HepG2 (cell line): Measurements from ENCODE around the gene FAM171A2. TPM values are rescaled to one million over a fixed set of nuclear protein-coding genes. Genes with fewer than 3 reads are reported as not detected.

Experiments
- ATF4 ChIP-seq, 2 experiments: fragments of 450-650 bp in 1 of 2; sonication (generic) in 1 of 2; formaldehyde crosslinking; IDR thresholded peaks; 2 replicates each; pipeline versions ENCODE4 v1.5.0 to v1.8.0; 2020 to 2022; ENCODE audit warnings: mild to moderate bottlenecking in 1 of 2, missing genetic modification reagents in 1 of 2
- BRCA1 ChIP-seq: sonication (generic); formaldehyde crosslinking; IDR thresholded peaks from 2 replicates; pipeline ENCODE4 v1.4.0; 2020; ENCODE audit warnings: missing genetic modification reagents
- DZIP1 ChIP-seq: sonication (generic); formaldehyde crosslinking; IDR thresholded peaks from 2 replicates; pipeline ENCODE4 v1.5.0; 2020; ENCODE audit warnings: mild to moderate bottlenecking, missing genetic modification reagents
- EP300 ChIP-seq, 3 experiments: sonication (generic) in 1 of 3; formaldehyde crosslinking in 1 of 3; IDR thresholded peaks; 2 replicates each; pipeline versions ENCODE4 v1.5.1 to v1.6.1; 2011 to 2020; ENCODE audit warnings: low read depth in 2 of 3, low read length in 2 of 3, borderline replicate concordance in 1 of 3, improper control_type of control experiment in 1 of 3, mild to moderate bottlenecking in 1 of 3, missing genetic modification reagents in 1 of 3, moderate library complexity in 1 of 3
- HNRNPLL ChIP-seq: fragments of 200-400 bp; formaldehyde crosslinking; IDR thresholded peaks from 2 replicates; pipeline ENCODE4 v1.6.1; 2017; ENCODE audit warnings: mild to moderate bottlenecking, low read depth, low read length; ENCODE audit not compliant: poor library complexity, severe bottlenecking
- IRX3 ChIP-seq: sonication (generic); formaldehyde crosslinking; IDR thresholded peaks from 2 replicates; pipeline ENCODE4 v1.8.1; 2023; ENCODE audit warnings: mild to moderate bottlenecking, low read depth, missing genetic modification reagents, borderline replicate concordance
- PHB2 ChIP-seq: fragments of 450-650 bp; IDR thresholded peaks from 2 replicates; pipeline ENCODE4 v1.6.1; 2018; ENCODE audit not compliant: partially characterized antibody
- RFX5 ChIP-seq: IDR thresholded peaks from 2 replicates; pipeline ENCODE4 v1.6.1; 2011; ENCODE audit warnings: low read depth, low read length, improper control_type of control experiment
- SMAD3 ChIP-seq: sonication (generic); formaldehyde crosslinking; IDR thresholded peaks from 2 replicates; pipeline ENCODE4 v1.4.0; 2020; ENCODE audit warnings: missing genetic modification reagents
- SMAD9 ChIP-seq: sonication (generic); formaldehyde crosslinking; IDR thresholded peaks from 2 replicates; pipeline ENCODE4 v1.5.1; 2020; ENCODE audit warnings: mild to moderate bottlenecking, missing genetic modification reagents
- XBP1 ChIP-seq: sonication (generic); formaldehyde crosslinking; IDR thresholded peaks from 2 replicates; pipeline ENCODE4 v1.5.0; 2020; ENCODE audit warnings: missing genetic modification reagents
- ZBTB20 ChIP-seq: sonication (generic); formaldehyde crosslinking; IDR thresholded peaks from 2 replicates; pipeline ENCODE4 v1.8.1; 2023; ENCODE audit warnings: missing genetic modification reagents, low read depth, mild to moderate bottlenecking, borderline replicate concordance
- ZKSCAN1 ChIP-seq: fragments of 150-350 bp; IDR thresholded peaks from 2 replicates; pipeline ENCODE4 v1.6.1; 2014; ENCODE audit warnings: low read length
- ZNF317 ChIP-seq: sonication (generic); formaldehyde crosslinking; IDR thresholded peaks from 2 replicates; pipeline ENCODE4 v1.5.0; 2020; ENCODE audit warnings: mild to moderate bottlenecking, missing genetic modification reagents
- ZNF350 ChIP-seq: sonication (generic); formaldehyde crosslinking; IDR thresholded peaks from 2 replicates; pipeline ENCODE4 v1.4.0; 2020; ENCODE audit warnings: mild to moderate bottlenecking, low read depth, missing genetic modification reagents, borderline replicate concordance
- ZNF782 ChIP-seq: sonication (generic); formaldehyde crosslinking; IDR thresholded peaks from 2 replicates; pipeline ENCODE4 v1.4.0; 2020; ENCODE audit warnings: missing genetic modification reagents, mild to moderate bottlenecking, borderline replicate concordance
- polyA plus RNA-seq, 8 experiments: library from polyadenylated mRNA; depleted of rRNA in 3 of 8; stranded (reverse) in 7 of 8; unstranded in 1 of 8; fragments of >200 nt; fragmentation: Illumina TruSeq in 4 of 8; extraction: Trizol in 4 of 8; gene quantifications; 2 replicates each; pipeline versions ENCODE4 v1.2.1 to v1.2.3, GENCODE V29; 2011 to 2016; ENCODE audit warnings: low read depth in 4 of 8, missing spikeins in 1 of 8, mixed read lengths in 1 of 8; ENCODE audit not compliant: insufficient read depth in 1 of 8
- total RNA-seq, 5 experiments: library from RNA; depleted of rRNA; stranded (reverse); fragments of >200 nt; fragmentation: Illumina TruSeq; extraction: Trizol; gene quantifications; 2 replicates each; pipeline ENCODE4 v1.2.3, GENCODE V29; 2016; ENCODE audit warnings: low read depth in 1 of 5
- TF ChIP-seq, protein P1 (sequence below): sonication (generic); formaldehyde crosslinking; IDR thresholded peaks from 2 replicates; pipeline ENCODE4 v1.9.0; 2021; ENCODE audit warnings: missing genetic modification reagents, mild to moderate bottlenecking, borderline replicate concordance
- TF ChIP-seq, protein P2 (sequence below): sonication (generic); formaldehyde crosslinking; conservative IDR thresholded peaks from 2 replicates; pipeline ENCODE4 v1.4.0; 2020; ENCODE audit warnings: missing genetic modification reagents
- TF ChIP-seq, protein P3 (sequence below): sonication (generic); formaldehyde crosslinking; IDR thresholded peaks from 2 replicates; pipeline ENCODE4 v1.4.0; 2020; ENCODE audit warnings: missing genetic modification reagents

Gene FAM171A2
- total and polyA plus RNA-seq, 2 of the 13 experiments (the other 11 are each of a cell fraction or from before 2014, with no cell fraction given) = 1.8 to 3.6 TPM

GRCh38 chr17:44344939-44345453, 18.7 kb downstream of the FAM171A2 start, which contains the start of gene GRN (continued):
- TF ChIP-seq ZNF317 (CRISPR knock-in tag) = peak; percentile 65
- TF ChIP-seq, protein P1, sequence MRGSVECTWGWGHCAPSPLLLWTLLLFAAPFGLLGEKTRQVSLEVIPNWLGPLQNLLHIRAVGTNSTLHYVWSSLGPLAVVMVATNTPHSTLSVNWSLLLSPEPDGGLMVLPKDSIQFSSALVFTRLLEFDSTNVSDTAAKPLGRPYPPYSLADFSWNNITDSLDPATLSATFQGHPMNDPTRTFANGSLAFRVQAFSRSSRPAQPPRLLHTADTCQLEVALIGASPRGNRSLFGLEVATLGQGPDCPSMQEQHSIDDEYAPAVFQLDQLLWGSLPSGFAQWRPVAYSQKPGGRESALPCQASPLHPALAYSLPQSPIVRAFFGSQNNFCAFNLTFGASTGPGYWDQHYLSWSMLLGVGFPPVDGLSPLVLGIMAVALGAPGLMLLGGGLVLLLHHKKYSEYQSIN = no peak
- no peak for TF ChIP-seq BRCA1 (CRISPR knock-in tag)
- peak; percentile 74 for TF ChIP-seq HNRNPLL
- no peak for TF ChIP-seq ZKSCAN1
- TF ChIP-seq, protein P2, sequence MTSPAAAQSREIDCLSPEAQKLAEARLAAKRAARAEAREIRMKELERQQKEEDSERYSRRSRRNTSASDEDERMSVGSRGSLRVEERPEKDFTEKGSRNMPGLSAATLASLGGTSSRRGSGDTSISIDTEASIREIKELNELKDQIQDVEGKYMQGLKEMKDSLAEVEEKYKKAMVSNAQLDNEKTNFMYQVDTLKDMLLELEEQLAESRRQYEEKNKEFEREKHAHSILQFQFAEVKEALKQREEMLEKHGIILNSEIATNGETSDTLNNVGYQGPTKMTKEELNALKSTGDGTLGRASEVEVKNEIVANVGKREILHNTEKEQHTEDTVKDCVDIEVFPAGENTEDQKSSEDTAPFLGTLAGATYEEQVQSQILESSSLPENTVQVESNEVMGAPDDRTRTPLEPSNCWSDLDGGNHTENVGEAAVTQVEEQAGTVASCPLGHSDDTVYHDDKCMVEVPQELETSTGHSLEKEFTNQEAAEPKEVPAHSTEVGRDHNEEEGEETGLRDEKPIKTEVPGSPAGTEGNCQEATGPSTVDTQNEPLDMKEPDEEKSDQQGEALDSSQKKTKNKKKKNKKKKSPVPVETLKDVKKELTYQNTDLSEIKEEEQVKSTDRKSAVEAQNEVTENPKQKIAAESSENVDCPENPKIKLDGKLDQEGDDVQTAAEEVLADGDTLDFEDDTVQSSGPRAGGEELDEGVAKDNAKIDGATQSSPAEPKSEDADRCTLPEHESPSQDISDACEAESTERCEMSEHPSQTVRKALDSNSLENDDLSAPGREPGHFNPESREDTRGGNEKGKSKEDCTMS (CRISPR knock-in tag) = no peak
- peak in 1 of 2 experiments; percentile 63; a peak in 2 of 4 replicates for TF ChIP-seq EP300 (IDR thresholded peaks at IDR 0.05; ENCODE audit: low read depth in 2 of 2, low read length in 2 of 2)
- TF ChIP-seq EP300 (CRISPR knock-in tag; IDR thresholded peaks at IDR 0.05; ENCODE audit: borderline replicate concordance) = peak; percentile 84; the same call in 1 of the 2 replicates
- no peak for TF ChIP-seq XBP1 (CRISPR knock-in tag)
- TF ChIP-seq, protein P3, sequence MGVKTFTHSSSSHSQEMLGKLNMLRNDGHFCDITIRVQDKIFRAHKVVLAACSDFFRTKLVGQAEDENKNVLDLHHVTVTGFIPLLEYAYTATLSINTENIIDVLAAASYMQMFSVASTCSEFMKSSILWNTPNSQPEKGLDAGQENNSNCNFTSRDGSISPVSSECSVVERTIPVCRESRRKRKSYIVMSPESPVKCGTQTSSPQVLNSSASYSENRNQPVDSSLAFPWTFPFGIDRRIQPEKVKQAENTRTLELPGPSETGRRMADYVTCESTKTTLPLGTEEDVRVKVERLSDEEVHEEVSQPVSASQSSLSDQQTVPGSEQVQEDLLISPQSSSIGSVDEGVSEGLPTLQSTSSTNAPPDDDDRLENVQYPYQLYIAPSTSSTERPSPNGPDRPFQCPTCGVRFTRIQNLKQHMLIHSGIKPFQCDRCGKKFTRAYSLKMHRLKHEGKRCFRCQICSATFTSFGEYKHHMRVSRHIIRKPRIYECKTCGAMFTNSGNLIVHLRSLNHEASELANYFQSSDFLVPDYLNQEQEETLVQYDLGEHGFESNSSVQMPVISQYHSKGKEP (CRISPR knock-in tag) = peak; percentile 64; the same call in 1 of the 2 replicates
- peak; percentile 87 for TF ChIP-seq ZNF350
- peak; percentile 87; the same call in 1 of the 2 replicates for TF ChIP-seq SMAD3 (CRISPR knock-in tag)
- peak in 1 of 2 experiments; percentile 38; a peak in 1 of 4 replicates for TF ChIP-seq ATF4 (CRISPR knock-in tag; IDR thresholded peaks at IDR 0.05)
- TF ChIP-seq ZNF782 (CRISPR knock-in tag) = no peak
- no peak for TF ChIP-seq SMAD9 (CRISPR knock-in tag)
- no peak for TF ChIP-seq ZBTB20 (CRISPR knock-in tag)
- no peak for TF ChIP-seq PHB2
- no peak for TF ChIP-seq DZIP1 (CRISPR knock-in tag)
- peak; percentile 65; the same call in 1 of the 2 replicates for TF ChIP-seq RFX5
- no peak for TF ChIP-seq IRX3 (CRISPR knock-in tag)
